Measurements from ENCODE around the gene UBXN2A.

Gene UBXN2A

GRCh38 chr2:24022975-24023575, 82.8 kb downstream of the UBXN2A start:
- H3K4me2 ChIP-seq (ENCODE audit: low read depth, low read length, poor library complexity, severe bottlenecking) = no peak overlapping the region
- no peaks in the 10 kb centered on the region for H3K27me3 ChIP-seq (ENCODE audit: insufficient read depth, low read length, poor library complexity, severe bottlenecking)
- no peak overlapping the region for H3K9ac ChIP-seq (ENCODE audit: low read depth, low read length, poor library complexity, severe bottlenecking)
- no peaks in the 10 kb centered on the region for H3F3A ChIP-seq (ENCODE audit: low read depth)
- H3K4me3 ChIP-seq (ENCODE audit: low read length, poor library complexity, severe bottlenecking) = no peak overlapping the region
- H4K20me1 ChIP-seq (ENCODE audit: insufficient read depth, low read length, poor library complexity, severe bottlenecking) = no peaks in the 10 kb centered on the region
- H3K4me1 ChIP-seq (ENCODE audit: insufficient read depth, low read length, poor library complexity, severe bottlenecking) = no peaks in the 10 kb centered on the region
- TF ChIP-seq CTCF (conservative IDR thresholded peaks at IDR 0.05; ENCODE audit: low read length) (no peak), EZH2phosphoT487 (IDR thresholded peaks at IDR 0.05; ENCODE audit: borderline replicate concordance) (no peak)
- peaks cover 13% of the 10 kb centered on the region; the same call in 1 of the 2 replicates for H3K36me3 ChIP-seq (ENCODE audit: insufficient read depth, low read length)
- H3K79me2 ChIP-seq (ENCODE audit: insufficient read depth, low read length) = no peaks in the 10 kb centered on the region
- no peak overlapping the region for H2AFZ ChIP-seq (ENCODE audit: low read length)
- no peaks in the 10 kb centered on the region for H3K9me3 ChIP-seq (ENCODE audit: insufficient read depth, low read depth, low read length)
- H3K9me2 ChIP-seq (replicated peaks; ENCODE audit: low read depth, low read length) = no peaks in the 10 kb centered on the region

GRCh38 chr2:24024018-24024417, 83.8 kb downstream of the UBXN2A start:
- Histone ChIP-seq H3K9ac (ENCODE audit: low read depth, low read length, poor library complexity, severe bottlenecking) (no peak overlapping the region), H3K79me2 (ENCODE audit: insufficient read depth, low read length) (no peaks in the 10 kb centered on the region), H3K27me3 (ENCODE audit: insufficient read depth, low read length, poor library complexity, severe bottlenecking) (no peaks in the 10 kb centered on the region), H3K9me3 (ENCODE audit: insufficient read depth, low read depth, low read length) (no peaks in the 10 kb centered on the region), H3K4me1 (ENCODE audit: insufficient read depth, low read length, poor library complexity, severe bottlenecking) (no peaks in the 10 kb centered on the region), H2AFZ (ENCODE audit: low read length) (no peak overlapping the region), H3K9me2 (replicated peaks; ENCODE audit: low read depth, low read length) (no peaks in the 10 kb centered on the region), H3K4me3 (ENCODE audit: low read length, poor library complexity, severe bottlenecking) (no peak overlapping the region), H3K36me3 (ENCODE audit: insufficient read depth, low read length) (peaks cover 14% of the 10 kb centered on the region; the same call in 1 of the 2 replicates), H4K20me1 (ENCODE audit: insufficient read depth, low read length, poor library complexity, severe bottlenecking) (no peaks in the 10 kb centered on the region), H3K4me2 (ENCODE audit: low read depth, low read length, poor library complexity, severe bottlenecking) (no peak overlapping the region), H3F3A (ENCODE audit: low read depth) (no peaks in the 10 kb centered on the region)
- TF ChIP-seq CTCF (conservative IDR thresholded peaks at IDR 0.05; ENCODE audit: low read length) (no peak), EZH2phosphoT487 (IDR thresholded peaks at IDR 0.05; ENCODE audit: borderline replicate concordance) (no peak)

GRCh38 chr2:24024996-24025663, 84.9 kb downstream of the UBXN2A start:
- Histone ChIP-seq H3K4me3 (ENCODE audit: low read length, poor library complexity, severe bottlenecking) (no peak overlapping the region), H3K9me3 (ENCODE audit: insufficient read depth, low read depth, low read length) (no peaks in the 10 kb centered on the region), H2AFZ (ENCODE audit: low read length) (no peak overlapping the region), H3K9ac (ENCODE audit: low read depth, low read length, poor library complexity, severe bottlenecking) (no peak overlapping the region), H3K4me1 (ENCODE audit: insufficient read depth, low read length, poor library complexity, severe bottlenecking) (no peaks in the 10 kb centered on the region), H3K27me3 (ENCODE audit: insufficient read depth, low read length, poor library complexity, severe bottlenecking) (no peaks in the 10 kb centered on the region), H4K20me1 (ENCODE audit: insufficient read depth, low read length, poor library complexity, severe bottlenecking) (no peaks in the 10 kb centered on the region), H3K79me2 (ENCODE audit: insufficient read depth, low read length) (no peaks in the 10 kb centered on the region), H3K4me2 (ENCODE audit: low read depth, low read length, poor library complexity, severe bottlenecking) (no peak overlapping the region), H3K9me2 (replicated peaks; ENCODE audit: low read depth, low read length) (no peaks in the 10 kb centered on the region), H3F3A (ENCODE audit: low read depth) (no peaks in the 10 kb centered on the region), H3K36me3 (ENCODE audit: insufficient read depth, low read length) (peaks cover 25% of the 10 kb centered on the region; the same call in 1 of the 2 replicates)
- TF ChIP-seq CTCF (conservative IDR thresholded peaks at IDR 0.05; ENCODE audit: low read length) (no peak), EZH2phosphoT487 (IDR thresholded peaks at IDR 0.05; ENCODE audit: borderline replicate concordance) (no peak)
